Testis (tissue), 2 donors: ENCODE results near the gene OGFR.

Source experiments
- POLR2A ChIP-seq: fragments of 450-650 bp; IDR thresholded peaks from one replicate; pipeline ENCODE4 v1.6.1; 2017; ENCODE audit warnings: antibody characterized with exemption, mild to moderate bottlenecking, moderate library complexity
- TF ChIP-seq, protein P1 (sequence below), 3 experiments: fragments of 450-650 bp in 2 of 3; fragments of 200-600 bp in 1 of 3; sonication (generic) in 1 of 3; IDR thresholded peaks; one replicate each; pipeline ENCODE4 v1.5.1; 2016 to 2019; ENCODE audit warnings: antibody characterized with exemption in 3 of 3, mild to moderate bottlenecking in 2 of 3, moderate library complexity in 1 of 3

DNA sequence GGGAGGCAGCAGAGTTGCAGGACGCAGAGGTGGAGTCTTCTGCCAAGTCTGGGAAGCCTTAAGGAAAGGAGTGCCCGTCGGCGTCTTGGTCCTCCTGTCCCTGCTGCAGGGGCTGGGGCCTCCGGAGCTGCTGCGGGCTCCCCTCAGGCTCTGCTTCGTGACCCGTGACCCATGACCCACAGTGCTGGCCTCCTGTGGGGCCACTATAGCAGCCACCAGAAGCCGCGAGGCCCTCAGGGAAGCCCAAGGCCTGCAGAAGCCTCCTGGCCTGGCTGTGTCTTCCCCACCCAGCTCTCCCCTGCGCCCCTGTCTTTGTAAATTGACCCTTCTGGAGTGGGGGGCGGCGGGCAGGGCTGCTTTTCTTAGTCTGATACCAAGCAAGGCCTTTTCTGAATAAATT is 9.0 kb downstream of the OGFR start:
- TF ChIP-seq, protein P1, sequence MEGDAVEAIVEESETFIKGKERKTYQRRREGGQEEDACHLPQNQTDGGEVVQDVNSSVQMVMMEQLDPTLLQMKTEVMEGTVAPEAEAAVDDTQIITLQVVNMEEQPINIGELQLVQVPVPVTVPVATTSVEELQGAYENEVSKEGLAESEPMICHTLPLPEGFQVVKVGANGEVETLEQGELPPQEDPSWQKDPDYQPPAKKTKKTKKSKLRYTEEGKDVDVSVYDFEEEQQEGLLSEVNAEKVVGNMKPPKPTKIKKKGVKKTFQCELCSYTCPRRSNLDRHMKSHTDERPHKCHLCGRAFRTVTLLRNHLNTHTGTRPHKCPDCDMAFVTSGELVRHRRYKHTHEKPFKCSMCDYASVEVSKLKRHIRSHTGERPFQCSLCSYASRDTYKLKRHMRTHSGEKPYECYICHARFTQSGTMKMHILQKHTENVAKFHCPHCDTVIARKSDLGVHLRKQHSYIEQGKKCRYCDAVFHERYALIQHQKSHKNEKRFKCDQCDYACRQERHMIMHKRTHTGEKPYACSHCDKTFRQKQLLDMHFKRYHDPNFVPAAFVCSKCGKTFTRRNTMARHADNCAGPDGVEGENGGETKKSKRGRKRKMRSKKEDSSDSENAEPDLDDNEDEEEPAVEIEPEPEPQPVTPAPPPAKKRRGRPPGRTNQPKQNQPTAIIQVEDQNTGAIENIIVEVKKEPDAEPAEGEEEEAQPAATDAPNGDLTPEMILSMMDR (IDR thresholded peaks at IDR 0.05) = no peak
- no peak for TF ChIP-seq POLR2A
